Measurements from ENCODE around the gene PLCL2. TPM values are rescaled to one million over a fixed set of nuclear protein-coding genes. Genes with fewer than 3 reads are reported as not detected.

PLCL2 gene
- total and polyA plus RNA-seq, 2 donors (not counting 1 experiment from before 2014, with no cell fraction given) = 21.7 to 55.2 TPM

DNA sequence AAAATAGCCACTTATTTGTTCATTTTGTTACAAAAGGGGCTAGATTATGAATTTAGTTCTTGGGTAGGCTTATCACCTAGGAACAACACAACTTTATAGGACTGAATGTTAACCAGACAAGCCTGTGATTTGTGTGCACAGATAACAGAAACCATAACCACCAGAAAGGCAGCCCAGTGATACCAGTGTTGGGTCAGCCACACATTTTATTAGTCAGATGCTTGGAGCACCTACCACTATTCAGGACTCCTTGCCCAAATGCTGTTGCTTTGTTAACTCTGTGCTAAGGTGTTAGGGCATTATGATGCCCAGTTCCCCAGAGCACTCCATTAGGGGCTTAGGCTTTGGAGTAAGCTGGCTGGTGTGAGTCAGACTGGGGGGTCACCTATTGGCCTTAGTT lies 22.5 kb downstream of the PLCL2 start:
- no peak for DNase-seq
- no peaks in the 10 kb centered on the region for H3K36me3 ChIP-seq (replicated peaks in 1 of 2; ENCODE audit: control extremely low read depth in 1 of 2, control insufficient read depth in 1 of 2, extremely low read depth in 1 of 2, insufficient read depth in 2 of 2, low read length in 1 of 2)
- Mint-ChIP-seq H3K27me3 (no peaks in the 10 kb centered on the region), H3K4me3 (no peak overlapping the region), H3K4me1 (peaks cover 74% of the 10 kb centered on the region), H3K27ac (no peak overlapping the region), H3K9me3 (ENCODE audit: insufficient read depth) (no peaks in the 10 kb centered on the region)
- no peak overlapping the region for H3K4me3 ChIP-seq (ENCODE audit: control extremely low read depth in 1 of 5, extremely low read depth in 1 of 5, insufficient read depth in 1 of 5, low read depth in 2 of 5, low read length in 4 of 5)
- intact Hi-C loops (cut with micrococcal nuclease) = loop anchor here (5.0 kb wide), 1 partner anchor 35 kb away; no protein-coding TSS in a partner anchor
- TF ChIP-seq EZH2 (IDR thresholded peaks at IDR 0.05; ENCODE audit: borderline replicate concordance, insufficient read depth, low read depth, low read length, poor library complexity, severe bottlenecking) = no peak
- TF ChIP-seq, protein P1, sequence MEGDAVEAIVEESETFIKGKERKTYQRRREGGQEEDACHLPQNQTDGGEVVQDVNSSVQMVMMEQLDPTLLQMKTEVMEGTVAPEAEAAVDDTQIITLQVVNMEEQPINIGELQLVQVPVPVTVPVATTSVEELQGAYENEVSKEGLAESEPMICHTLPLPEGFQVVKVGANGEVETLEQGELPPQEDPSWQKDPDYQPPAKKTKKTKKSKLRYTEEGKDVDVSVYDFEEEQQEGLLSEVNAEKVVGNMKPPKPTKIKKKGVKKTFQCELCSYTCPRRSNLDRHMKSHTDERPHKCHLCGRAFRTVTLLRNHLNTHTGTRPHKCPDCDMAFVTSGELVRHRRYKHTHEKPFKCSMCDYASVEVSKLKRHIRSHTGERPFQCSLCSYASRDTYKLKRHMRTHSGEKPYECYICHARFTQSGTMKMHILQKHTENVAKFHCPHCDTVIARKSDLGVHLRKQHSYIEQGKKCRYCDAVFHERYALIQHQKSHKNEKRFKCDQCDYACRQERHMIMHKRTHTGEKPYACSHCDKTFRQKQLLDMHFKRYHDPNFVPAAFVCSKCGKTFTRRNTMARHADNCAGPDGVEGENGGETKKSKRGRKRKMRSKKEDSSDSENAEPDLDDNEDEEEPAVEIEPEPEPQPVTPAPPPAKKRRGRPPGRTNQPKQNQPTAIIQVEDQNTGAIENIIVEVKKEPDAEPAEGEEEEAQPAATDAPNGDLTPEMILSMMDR (IDR thresholded peaks at IDR 0.05) = no peak
- peaks cover 91% of the 10 kb centered on the region for H3K79me2 ChIP-seq (ENCODE audit: control insufficient read depth, insufficient read depth, low read length)
- H3K27ac ChIP-seq (ENCODE audit: low read length in 2 of 2) = peak overlapping the region in 1 of 2 donors; percentile 62
- ATAC-seq (ENCODE audit: low read depth) = no peak
- peak overlapping the region; percentile 58 for H3K4me2 ChIP-seq (replicated peaks; ENCODE audit: low read depth, low read length, poor library complexity, severe bottlenecking)
- H3K9ac ChIP-seq (ENCODE audit: low read length) = peak overlapping the region; percentile 22
- CTCF ChIA-PET = interaction anchor here (1.0 kb wide), 1 partner anchor 79 kb away, joined by 3 read pairs; no protein-coding TSS in a partner anchor
- no peaks in the 10 kb centered on the region for H4K20me1 ChIP-seq (ENCODE audit: control insufficient read depth, insufficient read depth, low read length, poor library complexity, severe bottlenecking)
- POLR2A ChIA-PET = no interaction called here
- H3K4me1 ChIP-seq (ENCODE audit: control insufficient read depth in 2 of 2, insufficient read depth in 2 of 2, low read length in 2 of 2) = peaks cover 75 to 76% of the 10 kb centered on the region in 2 donors
- H3K27me3 ChIP-seq (replicated peaks in 1 of 4; ENCODE audit: control extremely low read depth in 1 of 4, control insufficient read depth in 3 of 4, insufficient read depth in 4 of 4, low read length in 3 of 4) = no peaks in the 10 kb centered on the region
- H3K9me3 ChIP-seq (ENCODE audit: control extremely low read depth in 1 of 3, control insufficient read depth in 2 of 3, insufficient read depth in 1 of 3, low read length in 2 of 3) = peaks cover 0 to 6% (median 0%) of the 10 kb centered on the region in 3 donors
- no peak overlapping the region for H2AFZ ChIP-seq (ENCODE audit: insufficient read depth, low read depth, low read length, poor library complexity, severe bottlenecking)

GRCh38 chr3:16908016-16908807 lies 23.5 kb downstream of the PLCL2 start:
- ATAC-seq (ENCODE audit: low read depth) = no peak
- WGBS (ENCODE audit: insufficient coverage) = 94% methylated on average over 2 of the region's 6 CpGs
- POLR2A ChIA-PET = no interaction called here

More at GRCh38 chr3:16908016-16908807, 23.5 kb downstream of the PLCL2 start:
- H3K4me3 ChIP-seq (ENCODE audit: control extremely low read depth in 1 of 5, extremely low read depth in 1 of 5, insufficient read depth in 1 of 5, low read depth in 2 of 5, low read length in 4 of 5) = no peak overlapping the region
- H3K27ac Mint-ChIP-seq = no peak overlapping the region
- intact Hi-C loops (cut with micrococcal nuclease) = loop anchor here (5.0 kb wide), 1 partner anchor 34 kb away; no protein-coding TSS in a partner anchor
- H3K4me3 Mint-ChIP-seq = no peak overlapping the region
- H3K27ac ChIP-seq (ENCODE audit: low read length in 2 of 2) = peak overlapping the region in 1 of 2 donors; percentile 50
- DNase-seq = no peak
- no peak overlapping the region for H3K9ac ChIP-seq (ENCODE audit: low read length)
- peaks cover 0 to 6% (median 0%) of the 10 kb centered on the region in 3 donors for H3K9me3 ChIP-seq (ENCODE audit: control extremely low read depth in 1 of 3, control insufficient read depth in 2 of 3, insufficient read depth in 1 of 3, low read length in 2 of 3)
- no peaks in the 10 kb centered on the region for H3K36me3 ChIP-seq (replicated peaks in 1 of 2; ENCODE audit: control extremely low read depth in 1 of 2, control insufficient read depth in 1 of 2, extremely low read depth in 1 of 2, insufficient read depth in 2 of 2, low read length in 1 of 2)
- no peaks in the 10 kb centered on the region for H4K20me1 ChIP-seq (ENCODE audit: control insufficient read depth, insufficient read depth, low read length, poor library complexity, severe bottlenecking)
- no peak overlapping the region for H3K4me2 ChIP-seq (replicated peaks; ENCODE audit: low read depth, low read length, poor library complexity, severe bottlenecking)
- no peaks in the 10 kb centered on the region for H3K27me3 Mint-ChIP-seq
- peaks cover 87% of the 10 kb centered on the region for H3K79me2 ChIP-seq (ENCODE audit: control insufficient read depth, insufficient read depth, low read length)
- H3K4me1 ChIP-seq (ENCODE audit: control insufficient read depth in 2 of 2, insufficient read depth in 2 of 2, low read length in 2 of 2) = peaks cover 80 to 81% of the 10 kb centered on the region in 2 donors
- no peaks in the 10 kb centered on the region for H3K9me3 Mint-ChIP-seq (ENCODE audit: insufficient read depth)
- H2AFZ ChIP-seq (ENCODE audit: insufficient read depth, low read depth, low read length, poor library complexity, severe bottlenecking) = no peak overlapping the region
- no peaks in the 10 kb centered on the region for H3K27me3 ChIP-seq (replicated peaks in 1 of 4; ENCODE audit: control extremely low read depth in 1 of 4, control insufficient read depth in 3 of 4, insufficient read depth in 4 of 4, low read length in 3 of 4)
- CTCF ChIA-PET = interaction anchor here (0.8 to 1.0 kb wide), 4 partner anchors 8 to 80 kb away, joined by 3 to 4 read pairs (median 3); no protein-coding TSS in a partner anchor
- H3K4me1 Mint-ChIP-seq = peaks cover 77% of the 10 kb centered on the region
- TF ChIP-seq, protein P1 (IDR thresholded peaks at IDR 0.05) = no peak
- TF ChIP-seq EZH2 (IDR thresholded peaks at IDR 0.05; ENCODE audit: borderline replicate concordance, insufficient read depth, low read depth, low read length, poor library complexity, severe bottlenecking) = no peak

Data from B cell (primary cell).